ENCODE data around the gene OR2T33. TPM values are rescaled to one million over a fixed set of nuclear protein-coding genes. Genes with fewer than 3 reads are reported as not detected.

The OR2T33 gene, protein sequence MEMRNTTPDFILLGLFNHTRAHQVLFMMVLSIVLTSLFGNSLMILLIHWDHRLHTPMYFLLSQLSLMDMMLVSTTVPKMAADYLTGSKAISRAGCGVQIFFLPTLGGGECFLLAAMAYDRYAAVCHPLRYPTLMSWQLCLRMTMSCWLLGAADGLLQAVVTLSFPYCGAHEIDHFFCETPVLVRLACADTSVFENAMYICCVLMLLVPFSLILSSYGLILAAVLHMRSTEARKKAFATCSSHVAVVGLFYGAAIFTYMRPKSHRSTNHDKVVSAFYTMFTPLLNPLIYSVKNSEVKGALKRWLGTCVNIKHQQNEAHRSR
- not detected in 3 replicates for total RNA-seq (2021)
- not detected for Bru-seq, nascent RNA
- long read RNA-seq, experiment 1, result 0 reads
- long read RNA-seq, experiment 2, result 0 reads
- long read RNA-seq, experiment 3, result 0 reads

DNA sequence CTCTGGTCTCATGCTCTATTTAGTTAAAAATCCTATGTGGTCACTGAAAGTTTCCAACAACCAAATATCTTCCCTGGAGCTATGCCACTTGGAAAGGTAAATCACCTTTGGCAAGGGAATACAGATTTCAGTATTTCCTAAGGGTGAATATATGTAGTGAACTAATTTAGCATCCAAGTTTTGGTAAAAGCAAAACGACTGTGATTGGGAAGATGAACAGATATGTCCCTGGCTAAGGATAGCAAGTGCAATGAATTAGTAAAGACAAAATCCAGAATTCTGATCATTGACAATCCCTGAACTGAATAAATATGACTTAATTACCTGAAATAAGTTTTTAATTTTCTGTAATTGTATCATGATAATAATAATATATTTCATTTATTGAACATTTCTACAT, at the start of gene OR2T33:
Gene OR2T33, minus strand, starts transcription at position 101 of the 400 bp plus-strand sequence. CDS start 4,162 bp downstream, outside the sequence.
- no peak for ATAC-seq
- Mint-ChIP-seq H3K27ac (no peak within 1 kb of the TSS), H3K4me3 (no peak within 1 kb of the TSS), H3K4me1 (no peaks in the 10 kb centered on the region), H3K27me3 (ENCODE audit: low read depth) (peaks cover 4% of the 10 kb centered on the region; the same call in 1 of the 2 replicates), H3K9me3 (peaks cover 82% of the 10 kb centered on the region), H3K36me3 (peaks cover 59% of the 10 kb centered on the region)
- POLR2A ChIA-PET, result no interaction called here
- no peak for DNase-seq (ENCODE audit: low spot score)
- no peak for TF ChIP-seq SMAD3 (CRISPR knock-in tag; IDR thresholded peaks at IDR 0.05; ENCODE audit: borderline replicate concordance)
- TF ChIP-seq SOX15 (CRISPR knock-in tag; IDR thresholded peaks at IDR 0.05), result no peak
- no peak for TF ChIP-seq GRHL2 (CRISPR knock-in tag; IDR thresholded peaks at IDR 0.05; ENCODE audit: insufficient replicate concordance, severe bottlenecking)
- TF ChIP-seq, protein P1, sequence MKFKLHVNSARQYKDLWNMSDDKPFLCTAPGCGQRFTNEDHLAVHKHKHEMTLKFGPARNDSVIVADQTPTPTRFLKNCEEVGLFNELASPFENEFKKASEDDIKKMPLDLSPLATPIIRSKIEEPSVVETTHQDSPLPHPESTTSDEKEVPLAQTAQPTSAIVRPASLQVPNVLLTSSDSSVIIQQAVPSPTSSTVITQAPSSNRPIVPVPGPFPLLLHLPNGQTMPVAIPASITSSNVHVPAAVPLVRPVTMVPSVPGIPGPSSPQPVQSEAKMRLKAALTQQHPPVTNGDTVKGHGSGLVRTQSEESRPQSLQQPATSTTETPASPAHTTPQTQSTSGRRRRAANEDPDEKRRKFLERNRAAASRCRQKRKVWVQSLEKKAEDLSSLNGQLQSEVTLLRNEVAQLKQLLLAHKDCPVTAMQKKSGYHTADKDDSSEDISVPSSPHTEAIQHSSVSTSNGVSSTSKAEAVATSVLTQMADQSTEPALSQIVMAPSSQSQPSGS (CRISPR knock-in tag; IDR thresholded peaks at IDR 0.05; ENCODE audit: borderline replicate concordance, low read depth), result no peak
- no peak for TF ChIP-seq RORB (CRISPR knock-in tag; IDR thresholded peaks at IDR 0.05)
- no peak for TF ChIP-seq TEAD4 (CRISPR knock-in tag; IDR thresholded peaks at IDR 0.05)
- no peak for TF ChIP-seq ETV6 (CRISPR knock-in tag; IDR thresholded peaks at IDR 0.05)
- TF ChIP-seq, protein P2, sequence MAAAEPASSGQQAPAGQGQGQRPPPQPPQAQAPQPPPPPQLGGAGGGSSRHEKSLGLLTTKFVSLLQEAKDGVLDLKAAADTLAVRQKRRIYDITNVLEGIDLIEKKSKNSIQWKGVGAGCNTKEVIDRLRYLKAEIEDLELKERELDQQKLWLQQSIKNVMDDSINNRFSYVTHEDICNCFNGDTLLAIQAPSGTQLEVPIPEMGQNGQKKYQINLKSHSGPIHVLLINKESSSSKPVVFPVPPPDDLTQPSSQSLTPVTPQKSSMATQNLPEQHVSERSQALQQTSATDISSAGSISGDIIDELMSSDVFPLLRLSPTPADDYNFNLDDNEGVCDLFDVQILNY (CRISPR knock-in tag; IDR thresholded peaks at IDR 0.05), result no peak
- no peak for TF ChIP-seq KAT7 (CRISPR knock-in tag; IDR thresholded peaks at IDR 0.05; ENCODE audit: borderline replicate concordance)
- TF ChIP-seq, protein P3, sequence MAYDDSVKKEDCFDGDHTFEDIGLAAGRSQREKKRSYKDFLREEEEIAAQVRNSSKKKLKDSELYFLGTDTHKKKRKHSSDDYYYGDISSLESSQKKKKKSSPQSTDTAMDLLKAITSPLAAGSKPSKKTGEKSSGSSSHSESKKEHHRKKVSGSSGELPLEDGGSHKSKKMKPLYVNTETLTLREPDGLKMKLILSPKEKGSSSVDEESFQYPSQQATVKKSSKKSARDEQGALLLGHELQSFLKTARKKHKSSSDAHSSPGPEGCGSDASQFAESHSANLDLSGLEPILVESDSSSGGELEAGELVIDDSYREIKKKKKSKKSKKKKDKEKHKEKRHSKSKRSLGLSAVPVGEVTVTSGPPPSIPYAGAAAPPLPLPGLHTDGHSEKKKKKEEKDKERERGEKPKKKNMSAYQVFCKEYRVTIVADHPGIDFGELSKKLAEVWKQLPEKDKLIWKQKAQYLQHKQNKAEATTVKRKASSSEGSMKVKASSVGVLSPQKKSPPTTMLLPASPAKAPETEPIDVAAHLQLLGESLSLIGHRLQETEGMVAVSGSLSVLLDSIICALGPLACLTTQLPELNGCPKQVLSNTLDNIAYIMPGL (CRISPR knock-in tag; IDR thresholded peaks at IDR 0.05), result no peak
- no peak for TF ChIP-seq ZNF396 (CRISPR knock-in tag; IDR thresholded peaks at IDR 0.05; ENCODE audit: borderline replicate concordance)
- TF ChIP-seq RELA (CRISPR knock-in tag; IDR thresholded peaks at IDR 0.05; ENCODE audit: borderline replicate concordance), result no peak
- no peak for TF ChIP-seq JAZF1 (CRISPR knock-in tag; IDR thresholded peaks at IDR 0.05)
- CTCF ChIA-PET, result no interaction called here

DNA sequence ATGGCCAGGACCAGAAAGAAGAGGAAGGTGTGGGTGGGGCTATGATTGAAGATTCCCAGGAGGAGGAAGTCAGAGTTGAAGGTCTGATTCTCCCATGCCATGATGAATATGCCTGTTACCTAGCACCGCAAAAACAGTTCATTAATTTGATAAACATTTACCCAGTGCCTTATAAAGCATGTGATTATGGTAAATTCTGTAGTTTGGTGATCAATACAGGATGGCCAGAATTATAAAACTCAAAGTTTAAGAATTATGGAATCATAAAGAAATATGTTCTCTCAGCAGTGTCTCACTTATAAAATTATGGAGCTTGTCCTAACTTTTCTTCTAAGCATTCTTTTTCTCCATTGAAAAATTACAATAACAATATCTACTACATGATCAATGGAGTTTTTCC, 46.7 kb upstream of the OR2T33 start, which contains the start of gene OR2M7:
Gene OR2M7, minus strand, starts transcription at position 101 of the 400 bp plus-strand sequence. Its CDS starts 0 bp downstream, at position 101.
- ChIA-PET POLR2A (no interaction called here), CTCF (no interaction called here)
- TF ChIP-seq ZNF138 (CRISPR knock-in tag; conservative IDR thresholded peaks at IDR 0.05), result no peak
- TF ChIP-seq FOXK1 (CRISPR knock-in tag; IDR thresholded peaks at IDR 0.05), result no peak
- TF ChIP-seq NFYB (CRISPR knock-in tag; conservative IDR thresholded peaks at IDR 0.05; ENCODE audit: low read depth), result no peak
- TF ChIP-seq ZNF317 (CRISPR knock-in tag; IDR thresholded peaks at IDR 0.05; ENCODE audit: borderline replicate concordance, low read depth), result no peak
- TF ChIP-seq ZNF219 (CRISPR knock-in tag; IDR thresholded peaks at IDR 0.05; ENCODE audit: borderline replicate concordance), result no peak
- no peak for TF ChIP-seq RELA (CRISPR knock-in tag; IDR thresholded peaks at IDR 0.05; ENCODE audit: borderline replicate concordance)
- TF ChIP-seq TP53 (CRISPR knock-in tag; IDR thresholded peaks at IDR 0.05), result no peak
- TF ChIP-seq, protein P4, sequence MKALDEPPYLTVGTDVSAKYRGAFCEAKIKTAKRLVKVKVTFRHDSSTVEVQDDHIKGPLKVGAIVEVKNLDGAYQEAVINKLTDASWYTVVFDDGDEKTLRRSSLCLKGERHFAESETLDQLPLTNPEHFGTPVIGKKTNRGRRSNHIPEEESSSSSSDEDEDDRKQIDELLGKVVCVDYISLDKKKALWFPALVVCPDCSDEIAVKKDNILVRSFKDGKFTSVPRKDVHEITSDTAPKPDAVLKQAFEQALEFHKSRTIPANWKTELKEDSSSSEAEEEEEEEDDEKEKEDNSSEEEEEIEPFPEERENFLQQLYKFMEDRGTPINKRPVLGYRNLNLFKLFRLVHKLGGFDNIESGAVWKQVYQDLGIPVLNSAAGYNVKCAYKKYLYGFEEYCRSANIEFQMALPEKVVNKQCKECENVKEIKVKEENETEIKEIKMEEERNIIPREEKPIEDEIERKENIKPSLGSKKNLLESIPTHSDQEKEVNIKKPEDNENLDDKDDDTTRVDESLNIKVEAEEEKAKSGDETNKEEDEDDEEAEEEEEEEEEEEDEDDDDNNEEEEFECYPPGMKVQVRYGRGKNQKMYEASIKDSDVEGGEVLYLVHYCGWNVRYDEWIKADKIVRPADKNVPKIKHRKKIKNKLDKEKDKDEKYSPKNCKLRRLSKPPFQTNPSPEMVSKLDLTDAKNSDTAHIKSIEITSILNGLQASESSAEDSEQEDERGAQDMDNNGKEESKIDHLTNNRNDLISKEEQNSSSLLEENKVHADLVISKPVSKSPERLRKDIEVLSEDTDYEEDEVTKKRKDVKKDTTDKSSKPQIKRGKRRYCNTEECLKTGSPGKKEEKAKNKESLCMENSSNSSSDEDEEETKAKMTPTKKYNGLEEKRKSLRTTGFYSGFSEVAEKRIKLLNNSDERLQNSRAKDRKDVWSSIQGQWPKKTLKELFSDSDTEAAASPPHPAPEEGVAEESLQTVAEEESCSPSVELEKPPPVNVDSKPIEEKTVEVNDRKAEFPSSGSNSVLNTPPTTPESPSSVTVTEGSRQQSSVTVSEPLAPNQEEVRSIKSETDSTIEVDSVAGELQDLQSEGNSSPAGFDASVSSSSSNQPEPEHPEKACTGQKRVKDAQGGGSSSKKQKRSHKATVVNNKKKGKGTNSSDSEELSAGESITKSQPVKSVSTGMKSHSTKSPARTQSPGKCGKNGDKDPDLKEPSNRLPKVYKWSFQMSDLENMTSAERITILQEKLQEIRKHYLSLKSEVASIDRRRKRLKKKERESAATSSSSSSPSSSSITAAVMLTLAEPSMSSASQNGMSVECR (CRISPR knock-in tag; IDR thresholded peaks at IDR 0.05; ENCODE audit: borderline replicate concordance), result no peak
- TF ChIP-seq HMGA2 (CRISPR knock-in tag; IDR thresholded peaks at IDR 0.05), result no peak
- Mint-ChIP-seq H3K4me1 (no peaks in the 10 kb centered on the region), H3K27me3 (ENCODE audit: low read depth) (peaks cover 6% of the 10 kb centered on the region; the same call in 1 of the 2 replicates), H3K4me3 (no peak within 1 kb of the TSS), H3K9me3 (peaks cover 88% of the 10 kb centered on the region), H3K36me3 (peaks cover 76% of the 10 kb centered on the region), H3K27ac (no peak within 1 kb of the TSS)
- no peak for DNase-seq (ENCODE audit: low spot score)
- ATAC-seq, result no peak
